GM12878 (cell line): Measurements from ENCODE around the gene CRB2. TPM values are rescaled to one million over a fixed set of nuclear protein-coding genes. Genes with fewer than 3 reads are reported as not detected.

ENCODE experiments used
- ATAC-seq: fragments of 200-7000 bp; cut with Tn5 transposase; 3 replicates; pipeline ENCODE4 v1.9.1; 2020; ENCODE audit warnings: mild to moderate bottlenecking, moderate library complexity
- BruUV-seq: library from RNA; stranded (reverse); fragments of 400-500 nt; replicated peaks from 2 replicates; lab custom pipeline; 2021; lab: Mats Ljungman, UMichigan
- CTCF ChIA-PET: fragments of 300-600 bp; sonication (Branson Sonifier 250); formaldehyde crosslinking; extraction: SDS; loops from one replicate; lab custom pipeline; 2021; ENCODE audit warnings: inconsistent platforms; lab: Yijun Ruan, JAX
- POLR2A ChIA-PET: fragments of 350-600 bp; formaldehyde crosslinking; extraction: SDS; loops from one replicate; lab custom pipeline; 2021; ENCODE audit warnings: inconsistent platforms; lab: Charles Lee
- RAD21 ChIA-PET: fragments of 300-600 bp; sonication (Branson Sonifier 250); formaldehyde crosslinking; loops from one replicate; lab custom pipeline; 2023; ENCODE audit warnings: antibody characterized with exemption; ENCODE audit not compliant: unreplicated experiment; lab: Charles Lee
- SMC1A ChIA-PET: fragments of 300-600 bp; sonication (Branson Sonifier 250); formaldehyde crosslinking; loops from one replicate; lab custom pipeline; 2023; ENCODE audit not compliant: unreplicated experiment, uncharacterized antibody; lab: Charles Lee
- DNase-seq: peaks from one replicate; pipeline ENCODE4 v3.0.0-alpha.2; 2011; ENCODE audit warnings: low read depth, low spot score
- FAIRE-seq: peaks from 3 replicates; lab custom pipeline; 2011; peaks lifted over from hg19 to GRCh38; lab: Jason Lieb, UNC
- H2AFZ ChIP-seq: 2 replicates; pipeline ENCODE4 v1.6.0; 2011; ENCODE audit warnings: low read depth, low read length, control low read depth; ENCODE audit not compliant: control insufficient read depth
- H3K27ac ChIP-seq: 2 replicates; pipeline ENCODE4 v1.5.1; 2011; ENCODE audit warnings: control low read depth; ENCODE audit not compliant: control insufficient read depth, insufficient read depth
- H3K27me3 ChIP-seq, 2 experiments: replicated peaks in 1 of 2; 2 replicates each; pipeline versions ENCODE4 v1.6.0 to v1.6.1; 2011; ENCODE audit warnings: low read length in 1 of 2; ENCODE audit not compliant: control insufficient read depth in 2 of 2, insufficient read depth in 2 of 2
- H3K36me3 ChIP-seq, 2 experiments: 2 replicates each; pipeline ENCODE4 v1.5.1; 2011; ENCODE audit warnings: low read length in 1 of 2; ENCODE audit not compliant: control insufficient read depth in 2 of 2, insufficient read depth in 2 of 2
- H3K4me1 ChIP-seq: 2 replicates; pipeline ENCODE4 v1.6.1; 2011; ENCODE audit warnings: mild to moderate bottlenecking, low read length, moderate library complexity, mixed read lengths; ENCODE audit not compliant: control insufficient read depth, insufficient read depth
- H3K4me2 ChIP-seq: 2 replicates; pipeline ENCODE4 v1.6.0; 2011; ENCODE audit warnings: control low read depth; ENCODE audit not compliant: control insufficient read depth, insufficient read depth
- H3K4me3 ChIP-seq: fragments of 200-600 bp; sonication (generic); 2 replicates; pipeline ENCODE4 v1.5.1; 2016
- H3K79me2 ChIP-seq: 2 replicates; pipeline ENCODE4 v1.6.0; 2011; ENCODE audit warnings: low read length; ENCODE audit not compliant: control insufficient read depth, insufficient read depth
- H3K9ac ChIP-seq: 2 replicates; pipeline ENCODE4 v1.8.0; 2011; ENCODE audit warnings: low read length, control low read depth, mixed read lengths; ENCODE audit not compliant: control insufficient read depth, insufficient read depth
- H3K9me3 ChIP-seq: replicated peaks from 3 replicates; pipeline ENCODE4 v1.5.1; 2011; ENCODE audit warnings: mild to moderate bottlenecking, low read length; ENCODE audit not compliant: control insufficient read depth, insufficient read depth
- H4K20me1 ChIP-seq: 2 replicates; pipeline ENCODE4 v1.6.0; 2011; ENCODE audit not compliant: control insufficient read depth, insufficient read depth
- BCL11A ChIP-seq: IDR thresholded peaks from 2 replicates; pipeline ENCODE4 v1.6.1; 2011; ENCODE audit warnings: low read depth, low read length
- NR2C2 ChIP-seq: IDR thresholded peaks from 2 replicates; pipeline ENCODE4 v1.6.1; 2011; ENCODE audit warnings: borderline replicate concordance, low read depth; ENCODE audit not compliant: control insufficient read depth, insufficient read length
- NRF1 ChIP-seq: conservative IDR thresholded peaks from 2 replicates; pipeline ENCODE4 v1.6.1; 2011; ENCODE audit warnings: mild to moderate bottlenecking, low read depth, low read length, improper control_type of control experiment
- PAX5 ChIP-seq: IDR thresholded peaks from 2 replicates; pipeline ENCODE4 v1.6.1; 2011; ENCODE audit warnings: low read depth, low read length, borderline replicate concordance
- RAD51 ChIP-seq: fragments of 450-650 bp; IDR thresholded peaks from 2 replicates; pipeline ENCODE4 v1.6.1; 2016; ENCODE audit warnings: moderate library complexity, mild to moderate bottlenecking, inconsistent platforms
- WGBS: methylation state at CpG from one replicate; pipeline ENCODE4 v1.1.6; 2016; ENCODE audit warnings: low lambda C conversion rate; ENCODE audit not compliant: insufficient replicate concordance, insufficient coverage; ENCODE audit errors: missing lambda C conversion rate; 5-methylcytosine and 5-hydroxymethylcytosine counted together
- in situ Hi-C: fragments of 300-500 bp; cut with MboI; formaldehyde crosslinking; loops from 9 replicates; pipeline ENCODE4 v1.14.3; 2018; ENCODE audit warnings: mixed read lengths
- intact Hi-C: fragments of 100-400 bp; cut with micrococcal nuclease; formaldehyde crosslinking; loops from one replicate; pipeline ENCODE4 v1.14.2; 2022; ENCODE audit not compliant: unreplicated experiment
- polyA plus RNA-seq, 11 experiments: library from polyadenylated mRNA; depleted of rRNA in 4 of 11; unstranded in 6 of 11; stranded (reverse) in 5 of 11; fragments of >200 nt; fragmentation: Nextera tagmentation in 4 of 11; fragmentation: Illumina TruSeq in 1 of 11; extraction: Ambion mirVana in 4 of 11; extraction: Trizol in 1 of 11; gene quantifications; 1 replicate in 1 of 11; 2 replicates in 10 of 11; pipeline versions ENCODE4 v1.2.1 to v1.2.3, GENCODE V29; 2011 to 2016; ENCODE audit warnings: inconsistent platforms in 2 of 11, missing spikeins in 2 of 11, low read depth in 1 of 11
- total RNA-seq, 4 experiments: library from RNA; depleted of rRNA in 3 of 4; stranded (reverse); fragments of >200 nt in 3 of 4; fragmentation: Illumina TruSeq in 1 of 4; extraction: Trizol in 1 of 4; gene quantifications; 2 replicates each; pipeline versions ENCODE4 v1.2.1 to v1.2.3, GENCODE V29; 2013 to 2021
- TF ChIP-seq, protein P1 (sequence below): IDR thresholded peaks from 2 replicates; pipeline ENCODE4 v1.6.1; 2011; ENCODE audit warnings: mild to moderate bottlenecking, low read depth, low read length, moderate library complexity; ENCODE audit not compliant: insufficient replicate concordance

Gene CRB2
- total and polyA plus RNA-seq, 10 of the 15 experiments (the other 5 are each of a cell fraction or from before 2014, with no cell fraction given), result 0.01 to 0.80 (median 0.23) TPM; not detected in 3

DNA sequence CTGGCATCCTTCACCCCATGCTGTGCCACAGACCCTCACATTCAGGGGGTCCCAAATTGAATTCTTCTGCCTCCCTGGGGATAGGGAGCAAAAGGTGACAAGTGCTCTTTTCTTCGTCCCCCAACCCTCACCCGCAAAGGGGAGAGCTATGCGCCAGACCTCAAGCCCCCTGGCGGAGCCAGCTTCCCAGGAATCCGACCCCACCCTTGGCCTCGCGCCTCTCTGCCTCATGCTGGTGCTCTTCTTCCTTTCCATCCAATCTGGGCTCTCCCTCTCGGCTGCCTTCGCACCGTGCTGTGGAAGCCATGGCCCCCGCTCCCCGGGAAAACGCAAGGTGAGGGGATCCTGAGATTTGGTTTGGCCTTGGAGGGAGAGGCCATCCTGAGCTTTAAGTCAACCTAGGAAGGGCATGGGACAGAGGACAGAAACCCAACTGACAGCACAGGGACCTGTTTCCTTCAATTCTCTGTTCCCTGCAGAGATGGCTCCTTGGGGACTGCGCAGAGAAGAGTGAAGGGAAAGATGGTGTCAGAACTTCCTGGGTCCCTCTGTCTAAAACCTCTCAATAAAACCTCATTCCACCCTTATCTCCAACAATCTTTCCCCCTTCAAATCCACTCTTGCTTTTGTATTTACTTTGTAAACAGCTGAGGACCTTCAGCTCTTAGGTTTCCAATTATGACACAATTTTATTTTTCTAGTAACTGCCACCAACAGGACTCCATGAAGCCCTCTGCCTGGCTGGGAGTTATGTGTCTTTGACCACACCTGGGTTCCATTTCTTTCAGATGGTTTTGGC, 36.3 kb upstream of the CRB2 start:
- Histone ChIP-seq H3K36me3 (no peaks in the 10 kb centered on the region), H3K9ac (no peak overlapping the region), H3K4me2 (no peak overlapping the region; the same call in 1 of the 2 replicates), H3K27me3 (no peaks in the 10 kb centered on the region), H3K4me3 (no peak overlapping the region; the same call in 1 of the 2 replicates), H3K79me2 (no peaks in the 10 kb centered on the region), H3K4me1 (peaks cover 62% of the 10 kb centered on the region), H3K27ac (no peak overlapping the region; the same call in 1 of the 2 replicates), H3K9me3 (no peaks in the 10 kb centered on the region), H4K20me1 (no peaks in the 10 kb centered on the region), H2AFZ (no peak overlapping the region)
- BruUV-seq, result no TSS peak
- intact Hi-C loops, result no loop called here
- ChIA-PET SMC1A (interaction anchor here (1.1 to 18.1 kb wide), 5 partner anchors 11 to 217 kb away, joined by 3 to 268 read pairs (median 5); no protein-coding TSS in a partner anchor), RAD21 (interaction anchor here (0.6 to 5.8 kb wide), 4 partner anchors 19 to 145 kb away, joined by 3 to 61 read pairs (median 4); no protein-coding TSS in a partner anchor), CTCF (interaction anchor here (0.7 to 2.7 kb wide), 10 partner anchors 14 to 239 kb away, joined by 3 to 13 read pairs (median 4); no protein-coding TSS in a partner anchor), POLR2A (interaction anchor here (0.6 to 1.5 kb wide), 4 partner anchors 16 to 1479 kb away, joined by 3 to 6 read pairs (median 4); no protein-coding TSS in a partner anchor)
- TF ChIP-seq NR2C2 (no peak), RAD51 (no peak), PAX5 (no peak), BCL11A (no peak), NRF1 (no peak)
- TF ChIP-seq, protein P1, sequence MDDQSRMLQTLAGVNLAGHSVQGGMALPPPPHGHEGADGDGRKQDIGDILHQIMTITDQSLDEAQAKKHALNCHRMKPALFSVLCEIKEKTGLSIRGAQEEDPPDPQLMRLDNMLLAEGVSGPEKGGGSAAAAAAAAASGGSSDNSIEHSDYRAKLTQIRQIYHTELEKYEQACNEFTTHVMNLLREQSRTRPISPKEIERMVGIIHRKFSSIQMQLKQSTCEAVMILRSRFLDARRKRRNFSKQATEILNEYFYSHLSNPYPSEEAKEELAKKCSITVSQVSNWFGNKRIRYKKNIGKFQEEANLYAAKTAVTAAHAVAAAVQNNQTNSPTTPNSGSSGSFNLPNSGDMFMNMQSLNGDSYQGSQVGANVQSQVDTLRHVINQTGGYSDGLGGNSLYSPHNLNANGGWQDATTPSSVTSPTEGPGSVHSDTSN, result no peak
- ATAC-seq (no peak), FAIRE-seq (no peak), DNase-seq (no peak)
- 93% methylated on average over 14 of the region's 14 CpGs for WGBS
- in situ Hi-C loops, result no loop called here
